Peyer's patch (tissue), 4 donors: ENCODE results near the gene MPDZ. TPM values are rescaled to one million over a fixed set of nuclear protein-coding genes. Genes with fewer than 3 reads are reported as not detected.
A peak's percentile ranks its signal among the peaks of the same experiment; 100 is the strongest.

ENCODE experiments used
- DNase-seq, 3 donors: peaks; one replicate each; pipeline ENCODE4 v3.0.0-alpha.2; 2017 to 2019
- H3K27ac ChIP-seq, 4 donors: fragments of 200-600 bp; sonication (generic); one replicate each; pipeline ENCODE4 v1.5.1; 2016 to 2019
- H3K27me3 ChIP-seq, 2 donors: fragments of 200-600 bp; sonication (generic); one replicate each; pipeline ENCODE4 v1.5.1; 2019
- H3K36me3 ChIP-seq, 3 donors: fragments of 200-600 bp; sonication (generic); one replicate each; pipeline ENCODE4 v1.5.1; 2016 to 2019
- H3K4me1 ChIP-seq, 4 donors: fragments of 200-600 bp; sonication (generic); one replicate each; pipeline ENCODE4 v1.5.1; 2016 to 2019
- H3K4me3 ChIP-seq, 4 donors: fragments of 200-600 bp; sonication (generic); 1 replicate in 3 of 4; 2 replicates in 1 of 4; pipeline ENCODE4 v1.5.1; 2016 to 2019; ENCODE audit warnings: mild to moderate bottlenecking in 1 of 4
- H3K9me3 ChIP-seq, 4 donors: fragments of 200-600 bp; sonication (generic); one replicate each; pipeline ENCODE4 v1.5.1; 2016 to 2019; ENCODE audit warnings: mild to moderate bottlenecking in 1 of 4
- CTCF ChIP-seq, 6 experiments: fragments of 450-650 bp in 4 of 6; fragments of 200-600 bp in 2 of 6; sonication (generic) in 1 of 6; IDR thresholded peaks; one replicate each; pipeline ENCODE4 v1.5.1; 2017 to 2019; ENCODE audit warnings: antibody characterized with exemption in 6 of 6, mild to moderate bottlenecking in 3 of 6, moderate library complexity in 1 of 6
- POLR2A ChIP-seq, 2 donors: fragments of 450-650 bp; IDR thresholded peaks; one replicate each; pipeline ENCODE4 v1.5.1; 2017; ENCODE audit warnings: antibody characterized with exemption in 2 of 2, mild to moderate bottlenecking in 2 of 2, moderate library complexity in 2 of 2
- total RNA-seq, 4 donors: library from RNA; depleted of rRNA; stranded (reverse); fragments of >200 nt; gene quantifications; one replicate each; pipeline ENCODE4 v1.1.0, GENCODE V29; 2016

Gene MPDZ
- total RNA-seq, 4 donors from 2014 or later = 4.6 to 34.7 (median 10.8) TPM

- no peaks in the 10 kb centered on the region for H3K27me3 ChIP-seq
- H3K4me3 ChIP-seq = no peak overlapping the region
- TF ChIP-seq POLR2A (IDR thresholded peaks at IDR 0.05) = no peak
- TF ChIP-seq CTCF (IDR thresholded peaks at IDR 0.05) = no peak
- no peaks in the 10 kb centered on the region for H3K4me1 ChIP-seq
- H3K36me3 ChIP-seq = no peaks in the 10 kb centered on the region
- H3K9me3 ChIP-seq = no peaks in the 10 kb centered on the region
- H3K27ac ChIP-seq = no peak overlapping the region
- DNase-seq = no peak
Observed at GRCh38 chr9:13090628-13091027, 188.9 kb downstream of the MPDZ start.

DNA sequence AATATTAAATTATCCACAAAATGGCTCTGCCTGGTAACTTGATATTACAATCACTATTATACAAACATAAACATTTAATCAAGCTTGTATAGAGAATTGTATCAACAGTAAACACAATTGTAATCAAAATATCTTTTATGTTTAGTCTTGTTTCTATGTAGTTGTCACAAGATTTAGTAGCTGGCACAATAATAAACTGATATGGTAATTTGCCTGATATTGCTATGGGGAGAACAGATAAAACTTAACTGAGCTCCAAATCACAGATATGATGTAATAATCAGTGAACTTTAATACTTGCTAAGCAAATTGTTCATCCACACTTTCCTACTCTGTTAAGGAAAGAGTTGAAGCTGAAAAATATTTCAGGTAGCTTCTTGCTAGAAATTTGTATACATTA is 189.8 kb downstream of the MPDZ start:
- Histone ChIP-seq H3K9me3 (no peaks in the 10 kb centered on the region), H3K4me3 (no peak overlapping the region), H3K4me1 (no peaks in the 10 kb centered on the region), H3K27me3 (no peaks in the 10 kb centered on the region), H3K27ac (no peak overlapping the region), H3K36me3 (no peaks in the 10 kb centered on the region)
- no peak for DNase-seq
- no peak for TF ChIP-seq CTCF (IDR thresholded peaks at IDR 0.05)
- no peak for TF ChIP-seq POLR2A (IDR thresholded peaks at IDR 0.05)

- Histone ChIP-seq H3K27me3 (no peaks in the 10 kb centered on the region), H3K27ac (no peak overlapping the region), H3K36me3 (no peaks in the 10 kb centered on the region), H3K9me3 (no peaks in the 10 kb centered on the region), H3K4me3 (no peak overlapping the region), H3K4me1 (no peaks in the 10 kb centered on the region)
- no peak for DNase-seq
- TF ChIP-seq POLR2A (IDR thresholded peaks at IDR 0.05) (no peak), CTCF (IDR thresholded peaks at IDR 0.05) (peak in 4 of 6 experiments; percentile 42 to 48 (median 46))
Observed at GRCh38 chr9:13088720-13089427, 190.6 kb downstream of the MPDZ start.

DNA sequence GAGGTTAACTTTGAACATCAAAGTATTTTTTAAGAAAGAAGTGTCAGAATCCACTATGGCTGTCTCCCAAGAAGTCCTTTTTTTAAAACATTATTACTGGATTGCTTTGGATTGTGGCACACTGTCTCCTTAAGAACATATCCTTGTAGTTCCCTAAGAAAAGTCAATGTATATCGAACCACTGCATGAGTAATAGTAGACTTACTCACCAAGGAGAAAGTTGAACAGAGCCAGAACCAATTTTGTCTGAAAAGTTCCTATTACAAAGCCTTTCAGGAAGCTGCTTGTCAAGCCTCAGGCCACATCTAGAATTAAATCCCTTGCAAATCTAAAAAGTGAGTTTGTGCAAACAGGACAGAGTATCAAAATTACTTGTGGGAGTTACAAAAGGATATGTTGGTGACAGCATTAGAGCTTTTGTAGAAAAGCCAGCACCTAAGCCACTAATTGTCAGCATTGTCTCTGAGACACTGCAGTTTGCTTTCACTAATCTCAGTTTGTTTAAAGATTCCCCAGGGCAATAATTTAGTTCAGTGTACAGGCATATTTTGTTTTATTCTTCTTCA is 195.4 kb downstream of the MPDZ start:
- no peaks in the 10 kb centered on the region for H3K27me3 ChIP-seq
- no peak for DNase-seq
- TF ChIP-seq POLR2A (IDR thresholded peaks at IDR 0.05) = no peak
- no peak for TF ChIP-seq CTCF (IDR thresholded peaks at IDR 0.05)
- no peak overlapping the region for H3K4me3 ChIP-seq
- H3K36me3 ChIP-seq = no peaks in the 10 kb centered on the region
- H3K27ac ChIP-seq = no peak overlapping the region
- no peaks in the 10 kb centered on the region for H3K9me3 ChIP-seq
- H3K4me1 ChIP-seq = no peaks in the 10 kb centered on the region

- Histone ChIP-seq H3K27ac (no peak overlapping the region), H3K4me3 (no peak overlapping the region), H3K9me3 (no peaks in the 10 kb centered on the region), H3K27me3 (no peaks in the 10 kb centered on the region), H3K36me3 (no peaks in the 10 kb centered on the region), H3K4me1 (no peaks in the 10 kb centered on the region)
- TF ChIP-seq POLR2A (IDR thresholded peaks at IDR 0.05) (no peak), CTCF (IDR thresholded peaks at IDR 0.05) (no peak)
- no peak for DNase-seq
Observed at GRCh38 chr9:13083366-13083765, 196.1 kb downstream of the MPDZ start.
